ENCODE data around the gene ANKRD36C.
A peak's percentile ranks its signal among the peaks of the same experiment; 100 is the strongest.
"Not testable (repeated sequence)": the region's sequence is repeated elsewhere in the genome, so short reads cannot be mapped to it uniquely, and the experiment has no call there.

Gene ANKRD36C

DNA sequence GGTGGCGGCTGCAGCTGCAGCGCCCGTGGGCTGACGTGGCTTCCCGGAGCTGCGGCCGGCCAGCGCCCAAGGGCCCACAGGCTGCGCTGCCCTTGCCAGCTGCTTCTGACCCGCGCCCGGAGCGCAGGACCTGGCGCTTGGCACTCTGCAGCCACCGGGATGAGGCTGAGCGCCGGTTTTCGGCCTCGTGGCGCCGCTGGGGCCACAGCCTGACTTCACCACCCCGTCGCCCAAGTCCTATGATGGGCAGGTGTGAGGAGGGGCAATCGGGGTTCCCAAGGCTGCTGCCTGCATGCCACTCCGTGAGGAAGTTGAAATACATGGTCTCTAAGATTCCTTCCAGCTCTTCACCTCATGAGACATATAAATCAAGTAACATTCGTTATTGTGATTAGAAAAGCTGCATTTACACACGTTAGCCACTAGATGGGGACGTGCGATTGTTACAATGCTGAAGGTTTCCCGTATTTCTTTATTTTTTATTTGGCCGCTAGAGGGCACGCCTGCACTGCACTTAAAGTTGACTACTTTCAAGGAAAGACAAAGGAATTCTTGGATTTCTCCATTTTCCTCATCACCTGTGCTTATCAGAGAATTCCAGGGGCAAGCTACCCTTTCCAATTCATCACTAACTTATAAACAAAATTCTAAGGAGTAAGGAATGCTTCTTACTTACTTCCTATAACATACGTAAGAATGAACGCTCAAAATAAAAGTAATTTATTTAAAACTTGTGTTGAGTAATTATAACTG is 1.1 kb upstream of the ANKRD36C start:
- peak; percentile 63 for DNase-seq

DNA sequence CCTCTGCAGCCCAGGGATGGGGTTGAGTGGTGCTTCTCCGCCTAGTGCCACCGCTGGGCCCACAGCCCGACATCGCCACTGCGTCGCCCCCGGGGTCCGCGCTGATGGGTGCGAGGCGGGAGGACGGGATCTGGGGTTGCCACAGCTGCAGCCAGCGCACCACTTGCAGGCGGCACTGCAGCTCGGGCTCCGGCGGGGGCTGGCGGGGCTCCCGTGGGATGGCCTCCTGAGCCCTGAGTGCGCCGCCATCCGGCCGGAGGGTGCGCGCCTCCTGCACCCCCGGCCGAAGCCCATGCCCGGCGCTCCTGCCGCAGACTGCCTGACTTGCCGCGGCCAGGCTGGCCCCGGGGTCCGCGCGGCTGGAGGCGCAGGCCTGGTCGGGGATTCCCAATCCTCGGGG is 478 bp upstream of the ANKRD36C start:
- not testable (repeated sequence) for DNase-seq

DNA sequence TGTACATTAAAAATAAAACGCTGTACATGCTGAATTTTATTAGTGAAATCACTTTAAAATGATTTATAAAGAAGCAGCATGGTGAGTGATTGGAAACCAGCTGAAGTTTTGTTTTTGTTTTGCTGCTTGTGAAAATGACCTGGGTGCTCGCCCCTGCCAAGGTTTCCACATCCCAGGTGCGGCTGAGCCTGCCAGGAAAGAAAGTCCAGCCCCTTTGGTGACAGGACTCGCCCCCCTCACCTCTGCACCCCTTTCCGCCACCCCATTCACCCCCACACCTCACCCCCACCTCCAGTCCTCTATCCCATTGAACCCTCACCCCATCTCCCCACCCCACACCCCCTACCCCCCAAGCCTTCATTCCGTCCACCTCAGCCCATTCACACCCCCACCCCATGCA is 740 bp downstream of the ANKRD36C start:
- not testable (repeated sequence) for DNase-seq

DNA sequence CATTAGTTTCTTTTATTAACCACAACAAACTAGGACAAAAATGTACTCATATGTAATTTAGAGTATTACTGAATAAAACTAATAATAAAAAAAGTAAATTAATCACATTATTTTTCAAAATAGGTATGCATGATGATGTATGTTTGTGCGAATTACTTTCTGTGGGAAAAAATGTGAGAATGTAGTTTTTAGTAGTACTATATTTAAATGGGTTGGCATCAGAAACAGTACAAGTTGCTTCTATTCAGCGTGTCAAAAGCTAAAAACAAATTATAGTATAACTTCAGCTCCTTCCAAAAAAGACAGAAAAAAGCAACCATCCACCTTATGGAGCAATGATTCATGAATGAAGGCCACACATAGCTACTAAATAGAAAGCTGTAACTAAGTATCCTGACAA is 40.0 kb downstream of the ANKRD36C start:
- not testable (repeated sequence) for DNase-seq

GRCh38 chr2:95948039-95948438 is 43.6 kb downstream of the ANKRD36C start:
- DNase-seq = not testable (repeated sequence)

- DNase-seq = not testable (repeated sequence)
Measured at GRCh38 chr2:95939947-95940346, 51.7 kb downstream of the ANKRD36C start.

- not testable (repeated sequence) for DNase-seq
Measured at GRCh38 chr2:95930740-95931139, 60.9 kb downstream of the ANKRD36C start.

- not testable (repeated sequence) for DNase-seq
Measured at GRCh38 chr2:95917007-95917406, 74.6 kb downstream of the ANKRD36C start.

- not testable (repeated sequence) for DNase-seq
Measured at GRCh38 chr2:95915131-95915530, 76.5 kb downstream of the ANKRD36C start.

DNA sequence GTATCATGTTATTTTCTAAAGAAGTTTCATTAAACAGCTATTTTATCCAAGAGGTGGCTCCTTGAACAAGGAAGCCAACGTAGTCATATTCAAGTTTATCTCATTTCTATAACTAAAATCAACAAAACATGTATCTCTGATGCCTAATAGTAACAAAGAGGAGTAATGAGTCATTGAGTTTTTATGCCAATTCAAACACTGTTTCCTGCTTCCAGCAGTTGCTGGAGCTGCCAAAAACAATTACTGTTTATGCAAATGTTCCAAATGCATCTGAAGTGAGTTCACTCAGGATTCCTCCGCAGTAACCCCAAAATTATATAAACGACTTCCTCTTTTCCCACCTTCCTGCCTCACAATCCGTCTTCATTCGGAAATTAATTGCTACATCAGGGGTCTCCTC is 80.2 kb downstream of the ANKRD36C start:
- DNase-seq = not testable (repeated sequence)

- DNase-seq = not testable (repeated sequence)
Measured at GRCh38 chr2:95894443-95894842, 97.2 kb downstream of the ANKRD36C start.

- not testable (repeated sequence) for DNase-seq
Measured at GRCh38 chr2:95867929-95868328, 123.7 kb downstream of the ANKRD36C start.

DNA sequence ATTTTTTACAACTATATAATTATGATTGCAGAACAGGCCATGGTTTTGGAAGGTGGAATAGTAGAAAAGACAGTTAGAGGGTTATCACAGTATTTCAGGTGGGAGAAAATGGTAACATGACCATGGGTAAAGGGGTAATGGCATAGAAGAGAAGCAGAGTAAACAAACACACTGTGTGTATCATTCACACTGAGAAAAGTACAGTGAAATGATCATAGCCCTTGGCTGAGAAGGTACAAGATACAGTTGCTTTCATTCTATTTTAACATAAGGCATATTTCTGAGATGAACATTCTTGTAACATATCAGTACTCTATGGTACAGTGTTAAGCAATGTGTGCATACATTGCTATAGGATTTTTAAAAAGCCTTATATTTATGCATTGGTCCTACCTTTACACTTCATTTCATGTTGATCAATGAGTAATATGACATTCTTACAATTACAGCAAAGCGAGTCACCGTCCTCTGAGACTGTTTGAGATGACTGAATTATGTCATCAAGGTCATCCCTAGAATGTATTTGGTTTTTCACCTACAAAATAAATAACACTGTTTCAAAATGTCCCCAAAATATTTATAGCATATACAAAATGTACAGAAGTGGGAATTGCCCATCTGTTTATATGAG is 124.5 kb downstream of the ANKRD36C start:
- DNase-seq = not testable (repeated sequence)

- DNase-seq = not testable (repeated sequence)
Measured at GRCh38 chr2:95862121-95862520, 129.5 kb downstream of the ANKRD36C start.

GRCh38 chr2:95836151-95836550 is 155.5 kb downstream of the ANKRD36C start:
- peak; percentile 30 for DNase-seq

DNA sequence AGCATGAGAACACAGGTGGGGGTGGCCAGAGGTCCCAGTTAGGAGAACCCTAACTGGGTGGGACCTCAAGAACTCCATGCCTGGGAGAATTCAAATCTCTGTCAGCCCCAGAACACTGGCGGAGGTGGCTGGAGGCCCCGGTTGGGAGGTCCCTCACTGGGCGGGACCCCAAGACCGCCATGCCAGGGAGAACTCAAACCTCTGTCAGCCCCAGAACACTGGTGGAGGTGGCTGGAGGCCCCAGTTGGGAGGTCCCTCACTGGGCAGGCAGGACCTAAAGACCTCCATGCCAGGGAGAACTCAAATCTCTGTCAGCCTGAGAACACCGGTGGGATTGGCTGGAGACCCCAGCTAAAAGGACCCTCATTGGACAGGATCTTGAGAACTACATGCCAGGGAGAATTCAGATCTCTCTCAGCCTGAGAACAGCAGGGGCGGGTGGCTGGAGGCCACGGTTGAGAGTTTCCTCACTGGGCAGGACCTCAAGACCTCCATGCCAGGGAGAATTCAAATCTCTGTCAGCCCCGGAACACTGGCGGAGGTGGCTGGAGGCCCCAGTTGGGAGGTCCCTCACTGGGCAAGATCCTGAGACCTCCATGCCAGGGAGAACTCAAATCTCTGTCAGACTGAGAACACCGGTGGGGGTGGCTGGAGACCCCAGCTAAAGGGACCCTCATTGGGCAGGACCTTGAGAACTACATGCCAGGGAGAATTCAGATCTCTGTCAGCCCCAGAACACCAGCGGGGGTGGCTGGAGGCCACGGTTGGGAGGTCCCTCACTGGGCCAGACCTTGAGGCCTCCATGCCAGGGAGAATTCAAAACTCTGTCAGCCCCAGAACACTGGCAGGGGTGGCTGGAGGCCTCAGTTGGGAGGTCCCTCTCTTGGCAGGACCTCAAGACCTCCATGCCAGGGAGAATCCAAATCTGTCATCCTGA is 157.3 kb downstream of the ANKRD36C start:
- not testable (repeated sequence) for DNase-seq

DNA sequence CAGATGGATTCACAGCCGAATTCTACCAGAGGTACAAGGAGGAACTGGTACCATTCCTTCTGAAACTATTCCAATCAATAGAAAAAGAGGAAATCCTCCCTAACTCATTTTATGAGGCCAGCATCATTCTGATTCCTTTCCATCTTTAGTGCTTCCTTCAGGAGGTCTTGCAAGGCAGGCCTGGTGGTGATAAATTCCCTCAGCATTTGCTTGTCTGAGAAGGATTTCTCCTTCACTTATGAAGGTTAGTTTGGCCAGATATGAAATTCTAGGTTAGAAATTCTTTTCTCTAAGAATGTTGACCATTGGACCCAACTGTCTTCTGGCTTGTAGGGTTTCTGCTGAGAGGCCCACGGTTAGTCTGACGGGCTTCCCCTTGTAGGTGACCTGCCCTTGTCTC is 167.4 kb downstream of the ANKRD36C start:
- not testable (repeated sequence) for DNase-seq

GRCh38 chr2:95817521-95817920 is 174.1 kb downstream of the ANKRD36C start:
- not testable (repeated sequence) for DNase-seq

GRCh38 chr2:95813311-95813710 is 178.3 kb downstream of the ANKRD36C start:
- not testable (repeated sequence) for DNase-seq

DNA sequence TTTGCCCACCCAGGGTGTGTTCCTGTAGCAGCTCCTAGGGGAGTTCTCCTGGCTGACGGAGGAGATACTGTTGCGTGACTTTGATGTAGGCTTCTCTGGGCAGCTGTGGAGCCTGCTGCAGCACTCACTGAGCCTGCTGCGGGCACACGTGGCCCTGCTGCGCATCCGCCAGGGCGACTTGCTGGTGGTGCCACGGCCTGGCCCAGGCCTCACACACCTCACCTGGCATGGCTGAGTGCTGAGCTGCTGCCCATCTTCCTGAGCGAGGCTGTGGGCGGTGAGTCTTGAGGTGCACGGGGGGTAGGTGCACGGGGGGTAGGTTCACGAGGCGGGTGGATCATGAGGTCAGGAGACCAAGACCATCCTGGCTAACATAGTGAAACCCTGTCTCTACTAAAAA is 191.7 kb downstream of the ANKRD36C start:
- no peak for DNase-seq

- DNase-seq = not testable (repeated sequence)
Measured at GRCh38 chr2:95799147-95799889, 192.3 kb downstream of the ANKRD36C start.
